Neural cell (in vitro differentiated cells): ENCODE measurements around the gene ATP8B4. TPM values are rescaled to one million over a fixed set of nuclear protein-coding genes. Genes with fewer than 3 reads are reported as not detected.

ENCODE experiments used
- H2AFZ ChIP-seq: fragments of 200-600, 300-800 bp; sonication (generic), shearing (Covaris generic); 2 replicates; pipeline ENCODE4 v1.6.0; 2014; ENCODE audit warnings: low read depth, mild to moderate bottlenecking, antibody characterized with exemption, low read length, moderate library complexity
- H3F3A ChIP-seq: fragments of 200-600 bp; shearing (Covaris generic); 2 replicates; pipeline ENCODE4 v1.6.1; 2016; ENCODE audit warnings: mild to moderate bottlenecking, moderate library complexity, mixed read lengths, antibody characterized with exemption, low read length; ENCODE audit not compliant: insufficient read depth, poor library complexity, severe bottlenecking
- H3K27ac ChIP-seq: fragments of 200-600, 300-800 bp; sonication (generic), shearing (Covaris generic); 2 replicates; pipeline ENCODE4 v1.5.1; 2014; ENCODE audit warnings: mild to moderate bottlenecking, low read length, moderate library complexity
- H3K27me3 ChIP-seq: fragments of 300-800, 200-600 bp; sonication (generic), shearing (Covaris generic); 2 replicates; pipeline ENCODE4 v1.6.0; 2014; ENCODE audit warnings: mild to moderate bottlenecking, low read depth, low read length, moderate library complexity; ENCODE audit not compliant: insufficient read depth
- H3K36me3 ChIP-seq: fragments of 300-800, 200-600 bp; sonication (generic), shearing (Covaris generic); 2 replicates; pipeline ENCODE4 v1.5.1; 2014; ENCODE audit warnings: mild to moderate bottlenecking, antibody characterized with exemption, low read length, moderate library complexity; ENCODE audit not compliant: insufficient read depth
- H3K4me2 ChIP-seq: fragments of 300-800, 200-600 bp; sonication (generic), shearing (Covaris generic); 2 replicates; pipeline ENCODE4 v1.6.0; 2014; ENCODE audit warnings: mild to moderate bottlenecking, low read length
- H3K4me3 ChIP-seq: fragments of 300-800, 200-600 bp; sonication (generic), shearing (Covaris generic); 2 replicates; pipeline ENCODE4 v1.5.1; 2014; ENCODE audit warnings: mild to moderate bottlenecking, low read length, moderate library complexity
- H3K79me2 ChIP-seq: fragments of 200-600 bp; shearing (Covaris generic); replicated peaks from 2 replicates; pipeline ENCODE4 v1.6.0; 2014; ENCODE audit warnings: mild to moderate bottlenecking, low read length, moderate library complexity; ENCODE audit not compliant: insufficient read depth
- H3K9ac ChIP-seq: fragments of 300-800, 200-600 bp; sonication (generic), shearing (Covaris generic); 2 replicates; pipeline ENCODE4 v1.6.1; 2016; ENCODE audit warnings: mild to moderate bottlenecking, low read length, mixed read lengths
- H3K9me2 ChIP-seq: fragments of 200-600 bp; shearing (Covaris generic); 2 replicates; pipeline ENCODE4 v1.6.1; 2016; ENCODE audit warnings: mild to moderate bottlenecking, low read length, mixed read lengths; ENCODE audit not compliant: insufficient read depth
- H3K9me3 ChIP-seq: fragments of 200-600, 300-800 bp; sonication (generic), shearing (Covaris generic); 2 replicates; pipeline ENCODE4 v1.6.1; 2016; ENCODE audit warnings: mild to moderate bottlenecking, mixed run types, low read length, moderate library complexity, mixed read lengths
- H4K20me1 ChIP-seq: fragments of 200-600 bp; shearing (Covaris generic); 2 replicates; pipeline ENCODE4 v1.6.1; 2016; ENCODE audit warnings: mild to moderate bottlenecking, mixed run types; ENCODE audit not compliant: insufficient read depth
- CTCF ChIP-seq: fragments of 450-650 bp; IDR thresholded peaks from 2 replicates; pipeline ENCODE4 v1.5.1; 2014; ENCODE audit warnings: antibody characterized with exemption, mild to moderate bottlenecking, moderate library complexity; ENCODE audit not compliant: poor library complexity, severe bottlenecking
- EP300 ChIP-seq: fragments of 450-650 bp; conservative IDR thresholded peaks from 2 replicates; pipeline ENCODE4 v1.6.1; 2014; ENCODE audit warnings: antibody characterized with exemption, mild to moderate bottlenecking, moderate library complexity; ENCODE audit not compliant: poor library complexity, severe bottlenecking
- EZH2 ChIP-seq: fragments of 200-600, 300-800 bp; shearing (Covaris generic), sonication (generic); IDR thresholded peaks from 2 replicates; pipeline ENCODE4 v1.6.1; 2014; ENCODE audit warnings: antibody characterized with exemption, low read length, borderline replicate concordance, mild to moderate bottlenecking; ENCODE audit not compliant: insufficient read depth, poor library complexity, severe bottlenecking
- MXI1 ChIP-seq: fragments of 450-650 bp; conservative IDR thresholded peaks from 2 replicates; pipeline ENCODE4 v1.6.1; 2014; ENCODE audit warnings: antibody characterized with exemption, mild to moderate bottlenecking; ENCODE audit not compliant: poor library complexity, severe bottlenecking
- POLR2AphosphoS5 ChIP-seq: IDR thresholded peaks from 2 replicates; pipeline ENCODE4 v1.6.1; 2012
- RAD21 ChIP-seq: fragments of 450-650 bp; conservative IDR thresholded peaks from 2 replicates; pipeline ENCODE4 v1.6.1; 2014; ENCODE audit warnings: antibody characterized with exemption, mild to moderate bottlenecking, moderate library complexity
- REST ChIP-seq: IDR thresholded peaks from 2 replicates; pipeline ENCODE4 v1.6.1; 2012; ENCODE audit warnings: borderline replicate concordance
- SMC3 ChIP-seq: fragments of 450-650 bp; conservative IDR thresholded peaks from 2 replicates; pipeline ENCODE4 v1.6.1; 2014; ENCODE audit warnings: antibody characterized with exemption, mild to moderate bottlenecking, moderate library complexity; ENCODE audit not compliant: poor library complexity
- TAF1 ChIP-seq: IDR thresholded peaks from 2 replicates; pipeline ENCODE4 v1.6.1; 2012; ENCODE audit warnings: low read depth
- polyA plus RNA-seq: library from polyadenylated mRNA; depleted of rRNA; stranded (reverse); fragments of >200 nt; gene quantifications from 2 replicates; pipeline ENCODE4 v1.2.3, GENCODE V29; 2014

ATP8B4 gene
- polyA plus RNA-seq, 1 donor from 2014 or later, result 2.9 TPM

GRCh38 chr15:49842031-49842730 lies 276.9 kb downstream of the ATP8B4 start:
- Histone ChIP-seq H3K79me2 (no peaks in the 10 kb centered on the region), H3F3A (no peaks in the 10 kb centered on the region), H4K20me1 (no peaks in the 10 kb centered on the region), H3K27ac (no peak overlapping the region), H3K9ac (no peak overlapping the region), H3K4me2 (no peak overlapping the region), H3K4me3 (no peak overlapping the region), H3K36me3 (no peaks in the 10 kb centered on the region), H3K9me2 (no peaks in the 10 kb centered on the region), H3K9me3 (no peaks in the 10 kb centered on the region), H2AFZ (no peak overlapping the region), H3K27me3 (no peaks in the 10 kb centered on the region)
- TF ChIP-seq TAF1 (no peak), CTCF (no peak), EZH2 (no peak), MXI1 (no peak), SMC3 (no peak), EP300 (no peak), RAD21 (no peak), REST (no peak), POLR2AphosphoS5 (no peak)

GRCh38 chr15:49832511-49832910 lies 286.5 kb downstream of the ATP8B4 start:
- Histone ChIP-seq H3K9me2 (no peaks in the 10 kb centered on the region), H3K9me3 (no peaks in the 10 kb centered on the region), H3F3A (no peaks in the 10 kb centered on the region), H3K4me2 (no peak overlapping the region), H3K27me3 (no peaks in the 10 kb centered on the region), H3K27ac (no peak overlapping the region), H3K4me3 (no peak overlapping the region), H3K36me3 (no peaks in the 10 kb centered on the region), H2AFZ (no peak overlapping the region), H3K9ac (no peak overlapping the region), H4K20me1 (no peaks in the 10 kb centered on the region), H3K79me2 (no peaks in the 10 kb centered on the region)
- TF ChIP-seq POLR2AphosphoS5, result no peak
- TF ChIP-seq RAD21, result peak; percentile 24
- TF ChIP-seq CTCF, result no peak
- no peak for TF ChIP-seq EZH2
- no peak for TF ChIP-seq TAF1
- TF ChIP-seq SMC3, result no peak
- no peak for TF ChIP-seq REST
- no peak for TF ChIP-seq MXI1
